ENCODE data around the gene PHACTR3. TPM values are rescaled to one million over a fixed set of nuclear protein-coding genes. Genes with fewer than 3 reads are reported as not detected.

Gene PHACTR3
- total RNA-seq, 1 donor from 2014 or later = 2.1 TPM

- no peak for TF ChIP-seq CTCF (conservative IDR thresholded peaks at IDR 0.05)
- Mint-ChIP-seq H3K36me3 (no peaks in the 10 kb centered on the region), H3K9me3 (peaks cover 5% of the 10 kb centered on the region), H3K4me1 (ENCODE audit: unreplicated experiment) (no peaks in the 10 kb centered on the region), H3K27ac (no peak overlapping the region), H3K4me3 (no peak overlapping the region), H3K27me3 (peaks cover 69% of the 10 kb centered on the region)
- no peak for DNase-seq (ENCODE audit: extremely low spot score, unreplicated experiment)
These were observed 21.0 kb downstream of the PHACTR3 start for GRCh38 chr20:59625214-59625922.

GRCh38 chr20:59627298-59627697 is 23.0 kb downstream of the PHACTR3 start:
- H3K27ac Mint-ChIP-seq = no peak overlapping the region
- no peak overlapping the region for H3K4me3 Mint-ChIP-seq
- peaks cover 5% of the 10 kb centered on the region for H3K9me3 Mint-ChIP-seq
- no peak for TF ChIP-seq CTCF (conservative IDR thresholded peaks at IDR 0.05)
- H3K36me3 Mint-ChIP-seq = no peaks in the 10 kb centered on the region
- H3K4me1 Mint-ChIP-seq (ENCODE audit: unreplicated experiment) = no peaks in the 10 kb centered on the region
- no peak for DNase-seq (ENCODE audit: extremely low spot score, unreplicated experiment)
- H3K27me3 Mint-ChIP-seq = peaks cover 61% of the 10 kb centered on the region

- no peak for TF ChIP-seq CTCF (conservative IDR thresholded peaks at IDR 0.05)
- no peaks in the 10 kb centered on the region for H3K4me1 Mint-ChIP-seq (ENCODE audit: unreplicated experiment)
- H3K27me3 Mint-ChIP-seq = peaks cover 60% of the 10 kb centered on the region
- H3K36me3 Mint-ChIP-seq = no peaks in the 10 kb centered on the region
- peaks cover 5% of the 10 kb centered on the region for H3K9me3 Mint-ChIP-seq
- DNase-seq (ENCODE audit: extremely low spot score, unreplicated experiment) = no peak
- no peak overlapping the region for H3K27ac Mint-ChIP-seq
- H3K4me3 Mint-ChIP-seq = no peak overlapping the region
These were observed 23.8 kb downstream of the PHACTR3 start for GRCh38 chr20:59628171-59628570.

- H3K27me3 Mint-ChIP-seq = peaks cover 55% of the 10 kb centered on the region
These were observed 25.1 kb downstream of the PHACTR3 start for GRCh38 chr20:59629141-59630045.

GRCh38 chr20:59630526-59630925 is 26.2 kb downstream of the PHACTR3 start:
- peaks cover 5% of the 10 kb centered on the region for H3K9me3 Mint-ChIP-seq
- no peaks in the 10 kb centered on the region for H3K36me3 Mint-ChIP-seq
- H3K4me1 Mint-ChIP-seq (ENCODE audit: unreplicated experiment) = no peaks in the 10 kb centered on the region

More at GRCh38 chr20:59629141-59630045, 25.1 kb downstream of the PHACTR3 start:
- TF ChIP-seq CTCF (conservative IDR thresholded peaks at IDR 0.05) = no peak
- peaks cover 5% of the 10 kb centered on the region for H3K9me3 Mint-ChIP-seq
- H3K4me3 Mint-ChIP-seq = no peak overlapping the region
- DNase-seq (ENCODE audit: extremely low spot score, unreplicated experiment) = no peak
- H3K36me3 Mint-ChIP-seq = no peaks in the 10 kb centered on the region
- no peak overlapping the region for H3K27ac Mint-ChIP-seq
- H3K4me1 Mint-ChIP-seq (ENCODE audit: unreplicated experiment) = no peaks in the 10 kb centered on the region

More at GRCh38 chr20:59630526-59630925, 26.2 kb downstream of the PHACTR3 start:
- DNase-seq (ENCODE audit: extremely low spot score, unreplicated experiment) = no peak
- H3K27me3 Mint-ChIP-seq = peaks cover 45% of the 10 kb centered on the region
- no peak for TF ChIP-seq CTCF (conservative IDR thresholded peaks at IDR 0.05)
- no peak overlapping the region for H3K4me3 Mint-ChIP-seq
- no peak overlapping the region for H3K27ac Mint-ChIP-seq
